GM19240 (cell line): ENCODE results near the gene GOLPH3L.
"Not testable (repeated sequence)": the region's sequence is repeated elsewhere in the genome, so short reads cannot be mapped to it uniquely, and the experiment has no call there.

ENCODE experiments used
- DNase-seq: peaks from one replicate; pipeline ENCODE4 v3.0.0; 2011; ENCODE audit warnings: low spot score; ENCODE audit not compliant: insufficient read length

Gene GOLPH3L

DNA sequence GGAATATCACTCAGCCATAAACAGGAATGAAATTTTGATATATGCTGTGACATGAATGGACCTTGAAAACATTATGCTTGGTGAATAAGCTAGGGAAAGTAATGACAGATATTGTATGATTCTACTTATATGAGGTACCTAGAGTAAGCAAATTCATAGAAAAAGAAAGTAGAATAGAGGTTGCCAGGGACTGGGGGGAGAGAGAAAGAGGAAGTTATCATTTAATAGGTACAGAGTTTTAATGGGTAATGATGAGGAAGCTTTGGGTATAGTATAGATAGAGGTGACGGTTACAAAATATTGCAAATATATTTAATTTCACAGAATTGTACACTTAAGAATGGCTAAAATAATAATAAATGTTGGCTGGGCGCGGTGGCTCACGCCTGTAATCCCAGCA is 36.4 kb downstream of the GOLPH3L start:
- DNase-seq = no peak

DNA sequence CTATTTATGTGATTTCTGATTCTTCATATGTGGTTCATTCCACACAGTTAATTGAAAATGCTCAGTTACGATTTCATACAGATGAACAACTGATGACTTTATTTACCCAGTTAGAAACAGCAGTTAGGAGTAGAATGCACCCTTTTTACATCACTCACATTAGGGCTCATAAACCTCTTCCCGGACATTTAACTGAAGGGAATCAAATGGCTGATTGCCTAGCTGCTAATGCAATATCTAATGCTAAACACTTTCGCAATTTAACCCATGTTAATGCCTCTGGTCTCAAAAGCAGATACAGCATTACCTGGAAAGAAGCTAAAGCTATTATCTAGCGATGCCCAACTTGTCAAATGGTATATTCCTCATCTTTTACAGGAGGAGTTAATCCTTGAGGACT is 39.9 kb downstream of the GOLPH3L start:
- not testable (repeated sequence) for DNase-seq

DNA sequence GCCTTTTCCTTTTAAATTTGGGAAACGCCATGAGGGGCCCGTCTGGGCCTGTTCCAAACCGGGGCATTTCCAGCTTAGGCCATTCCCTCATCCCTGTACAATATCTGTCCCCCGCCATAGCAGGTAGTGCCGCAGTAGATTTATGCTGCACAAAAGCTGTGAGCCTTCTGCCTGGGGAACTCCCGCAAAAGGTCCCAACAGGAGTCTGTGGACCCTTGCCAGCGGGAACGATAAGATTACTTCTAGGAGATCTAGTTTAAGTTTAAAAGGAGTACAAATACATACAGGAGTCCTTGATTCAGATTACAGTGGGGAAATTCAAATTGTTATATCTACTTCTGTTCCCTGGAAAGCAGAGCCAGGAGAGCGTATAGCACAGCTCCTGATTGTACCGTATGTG is 42.3 kb downstream of the GOLPH3L start:
- not testable (repeated sequence) for DNase-seq

DNA sequence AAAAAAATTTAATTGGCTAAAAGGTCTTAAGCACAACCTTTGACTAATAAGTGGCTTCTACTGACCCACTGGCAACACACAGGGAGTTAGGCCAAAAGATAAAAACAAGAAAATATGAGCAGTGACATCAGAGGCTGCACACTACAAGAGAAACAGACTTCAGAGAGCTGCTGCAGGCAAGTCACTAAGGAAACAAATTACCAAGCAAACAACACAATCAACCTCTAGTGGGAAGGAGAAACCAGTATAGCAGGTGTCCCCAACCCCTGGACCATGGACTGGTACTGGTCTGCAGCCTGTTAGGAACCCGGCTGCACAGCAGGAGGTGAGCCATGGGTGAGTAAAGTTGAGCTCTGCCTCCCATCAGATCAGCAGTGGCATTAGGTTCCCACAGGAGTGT is 46.8 kb downstream of the GOLPH3L start:
- no peak for DNase-seq

DNA sequence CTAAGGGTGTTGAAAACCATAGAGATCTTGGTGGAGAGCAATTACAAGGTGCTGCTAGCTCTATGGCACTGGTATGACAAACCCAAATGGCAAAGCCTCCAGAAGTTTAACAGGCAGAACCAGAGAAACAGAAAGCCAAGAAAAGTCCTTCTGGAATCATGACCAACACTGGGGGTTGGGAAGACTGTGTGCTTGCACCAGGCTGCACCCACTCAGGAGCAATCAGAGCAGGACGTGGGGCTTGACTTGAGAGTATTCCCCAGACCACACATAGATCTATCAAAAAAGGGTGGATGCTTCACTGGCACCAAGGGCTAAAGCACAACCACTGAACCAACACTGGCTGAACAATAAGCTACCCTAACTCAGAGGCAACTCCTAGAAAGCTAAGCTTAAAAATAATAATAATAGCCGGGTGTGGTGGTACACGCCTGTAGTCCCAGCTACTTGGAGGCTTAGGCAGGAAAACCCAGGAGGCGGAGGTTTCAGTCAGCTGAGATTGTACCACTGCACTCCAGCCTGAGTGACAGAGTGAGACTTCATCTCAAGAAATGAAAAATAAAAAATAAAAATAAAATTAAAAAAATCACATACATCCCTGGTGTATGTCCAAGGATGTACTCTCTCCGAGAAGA is 47.4 kb downstream of the GOLPH3L start:
- DNase-seq = no peak

DNA sequence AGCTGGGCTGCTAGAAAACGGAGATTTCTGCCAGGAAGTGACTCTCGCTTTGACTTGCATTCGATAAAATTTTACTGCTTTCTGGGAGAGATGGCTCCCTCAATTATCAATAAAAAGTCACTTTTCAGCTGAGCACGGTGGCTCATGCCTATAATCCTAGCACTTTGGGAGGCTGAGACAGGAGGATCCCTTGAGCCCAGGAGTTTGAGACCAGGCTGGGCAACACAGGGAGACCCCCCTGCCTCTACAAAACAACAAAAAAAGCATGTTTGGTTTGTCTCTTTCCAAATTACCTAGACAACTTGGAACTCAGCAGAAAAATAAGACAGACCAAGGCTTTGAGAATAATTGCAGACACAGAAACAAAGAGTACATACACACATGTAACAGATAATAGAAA is 54.7 kb downstream of the GOLPH3L start:
- DNase-seq = no peak

DNA sequence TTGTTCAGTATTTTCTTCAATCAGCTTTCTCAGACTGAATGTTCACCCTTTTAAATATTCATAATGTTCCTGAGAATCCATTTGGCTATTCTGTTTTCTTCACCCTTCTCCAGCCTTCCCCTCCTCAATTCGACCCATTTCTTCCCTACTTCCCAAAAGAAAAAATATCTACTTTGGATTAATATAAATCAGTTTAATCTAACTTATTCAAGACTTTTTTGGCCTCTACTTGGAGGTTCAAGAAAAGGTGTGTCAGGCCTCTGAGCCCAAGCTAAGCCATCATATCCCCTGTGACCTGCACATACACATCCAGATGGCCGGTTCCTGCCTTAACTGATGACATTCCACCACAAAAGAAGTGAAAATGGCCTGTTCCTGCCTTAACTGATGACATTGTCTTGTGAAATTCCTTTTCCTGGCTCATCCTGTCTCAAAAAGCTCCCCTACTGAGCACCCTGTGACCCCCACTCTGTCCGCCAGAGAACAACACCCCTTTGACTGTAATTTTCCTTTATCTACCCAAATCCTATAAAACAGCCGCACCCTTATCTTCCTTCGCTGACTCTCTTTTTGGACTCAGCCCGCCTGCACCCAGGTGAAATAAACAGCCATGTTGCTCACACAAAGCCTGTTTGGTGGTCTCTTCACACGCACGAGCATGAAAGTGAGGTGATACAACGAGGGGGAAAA is 55.7 kb downstream of the GOLPH3L start:
- DNase-seq = not testable (repeated sequence)

DNA sequence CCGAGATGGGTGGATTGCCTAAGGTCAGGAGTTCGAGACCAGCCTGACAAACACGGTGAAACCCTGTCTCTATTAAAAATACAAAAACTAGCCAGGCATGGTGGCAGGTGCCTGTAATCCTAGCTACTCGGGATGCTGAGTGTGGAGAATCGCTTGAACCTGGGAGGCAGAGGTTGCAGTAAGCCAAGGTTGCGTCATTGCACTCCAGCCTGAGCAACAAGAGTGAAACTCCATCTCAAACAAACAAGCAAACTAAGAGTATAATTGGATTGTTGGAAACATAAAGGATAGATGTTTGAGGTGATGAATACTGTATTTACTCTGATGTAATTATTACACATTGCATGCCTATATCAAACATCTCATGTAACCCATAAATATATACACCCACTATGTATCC is 58.5 kb downstream of the GOLPH3L start:
- DNase-seq = not testable (repeated sequence)

DNA sequence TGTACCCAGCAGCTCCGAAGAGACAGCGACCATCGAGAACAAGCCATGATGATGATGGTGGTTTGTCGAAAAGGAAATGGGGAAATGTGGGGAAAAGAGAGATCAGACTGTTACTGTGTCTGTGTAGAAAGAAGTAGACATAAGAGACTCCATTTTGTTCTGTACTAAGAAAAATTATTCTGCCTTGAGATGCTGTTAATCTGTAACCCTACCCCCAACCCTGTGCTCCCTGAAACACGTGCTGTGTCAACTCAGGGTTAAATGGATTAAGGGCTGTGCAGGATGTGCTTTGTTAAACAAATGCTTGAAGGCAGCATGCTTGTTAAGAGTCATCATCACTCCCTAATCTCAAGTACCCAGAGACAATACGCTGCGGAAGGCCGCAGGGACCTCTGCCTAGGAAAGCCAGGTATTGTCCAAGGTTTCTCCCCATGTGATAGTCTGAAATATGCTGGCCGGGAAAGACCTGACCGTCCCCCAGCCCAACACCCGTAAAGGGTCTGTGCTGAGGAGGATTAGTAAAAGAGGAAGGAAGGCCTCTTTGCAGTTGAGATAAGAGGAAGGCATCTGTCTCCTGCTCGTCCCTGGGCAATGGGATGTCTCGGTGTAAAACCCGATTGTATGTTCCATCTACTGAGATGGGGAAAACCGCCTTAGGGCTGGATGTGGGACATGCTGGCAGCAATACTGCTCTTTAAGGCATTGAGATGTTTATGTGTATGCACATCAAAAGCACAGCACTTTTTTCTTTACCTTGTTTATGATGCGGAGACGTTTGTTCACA is 61.9 kb downstream of the GOLPH3L start:
- DNase-seq = not testable (repeated sequence)

DNA sequence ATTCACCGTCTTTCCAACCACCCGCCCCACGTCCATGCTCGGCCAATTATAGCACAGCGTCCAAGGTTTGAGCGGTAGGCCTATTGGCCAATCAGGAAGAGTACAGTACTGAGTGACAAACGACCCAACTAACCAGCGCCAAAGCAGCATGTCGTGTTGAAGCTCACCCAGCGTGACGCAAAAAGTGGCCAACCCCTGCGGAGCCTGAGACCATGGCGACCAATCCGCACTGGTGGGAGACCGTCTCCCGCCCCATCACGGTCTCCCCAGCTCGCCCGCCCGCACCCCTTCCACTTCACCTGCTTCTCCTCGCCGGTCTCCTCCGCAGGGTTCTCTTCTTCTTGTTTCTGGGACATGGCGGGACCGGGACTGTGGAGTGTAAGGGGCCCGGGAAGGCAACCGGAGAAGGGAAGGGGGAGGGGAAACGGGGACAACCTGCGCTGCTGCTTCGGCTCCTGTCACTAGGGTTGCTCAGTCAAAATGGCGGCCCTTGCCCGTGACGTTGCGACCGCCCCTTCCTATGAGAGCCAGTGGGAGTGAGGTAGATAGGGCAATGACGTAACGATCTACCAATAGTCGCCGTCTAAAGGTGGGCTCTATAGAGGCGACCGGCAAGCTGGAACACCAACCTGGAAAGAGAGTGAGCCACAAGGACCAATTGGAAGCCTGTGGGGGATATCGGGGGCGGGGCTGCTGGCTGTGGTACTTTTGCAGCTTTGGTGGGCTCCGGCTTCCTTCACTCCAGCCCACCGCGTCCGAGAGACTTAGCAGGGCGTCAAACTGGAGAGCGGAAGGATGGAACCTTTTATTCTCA is 67.6 kb downstream of the GOLPH3L start, which contains the start of gene ENSA:
Gene ENSA, minus strand, starts transcription at position 498 of the 814 bp plus-strand sequence. Its CDS starts 142 bp downstream, at position 356.
- DNase-seq = peak; percentile 75

DNA sequence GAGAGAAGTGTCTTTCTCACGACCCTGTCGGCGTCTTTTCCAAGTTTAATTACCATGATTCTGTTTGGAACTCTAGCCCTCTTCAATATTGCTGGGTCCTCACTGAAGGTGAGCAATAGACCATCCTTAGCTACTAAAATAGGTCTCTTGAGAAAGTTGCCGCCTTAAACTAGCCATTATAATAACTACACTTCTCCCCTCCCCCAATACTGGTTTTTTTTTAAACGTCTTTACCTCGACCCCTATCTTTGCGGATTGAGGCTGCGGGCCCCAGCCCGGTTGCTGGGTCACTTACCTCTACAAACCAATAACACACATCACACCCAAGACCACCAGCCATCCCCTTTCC is 68.2 kb downstream of the GOLPH3L start:
- no peak for DNase-seq

DNA sequence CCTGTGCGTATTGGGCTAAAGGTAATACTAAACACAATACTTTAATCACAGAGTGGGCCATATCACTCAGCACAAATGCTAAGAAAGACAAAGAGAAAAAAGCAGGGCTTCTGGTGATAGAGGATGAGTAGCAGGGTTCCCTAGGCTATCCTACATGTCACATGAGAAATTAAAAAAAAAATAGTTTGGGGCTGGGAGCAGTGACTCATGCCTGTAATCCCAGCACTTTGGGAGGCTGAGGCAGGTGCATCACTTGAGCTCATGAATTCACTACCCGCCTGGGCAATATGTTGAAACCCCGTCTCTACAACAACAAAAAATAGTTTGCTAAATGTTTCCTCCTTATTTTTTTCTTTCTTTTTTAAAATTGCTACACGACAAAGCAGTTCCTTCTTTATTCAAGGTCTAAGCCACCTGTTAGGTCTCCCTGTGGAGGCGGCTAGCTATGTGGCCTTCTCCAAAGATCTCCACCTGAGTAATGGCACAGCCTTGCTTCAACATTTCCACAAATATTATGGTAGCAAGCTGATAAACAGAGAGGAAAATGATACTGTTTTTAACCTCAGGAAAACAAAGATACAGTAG is 69.0 kb downstream of the GOLPH3L start:
- DNase-seq = no peak

DNA sequence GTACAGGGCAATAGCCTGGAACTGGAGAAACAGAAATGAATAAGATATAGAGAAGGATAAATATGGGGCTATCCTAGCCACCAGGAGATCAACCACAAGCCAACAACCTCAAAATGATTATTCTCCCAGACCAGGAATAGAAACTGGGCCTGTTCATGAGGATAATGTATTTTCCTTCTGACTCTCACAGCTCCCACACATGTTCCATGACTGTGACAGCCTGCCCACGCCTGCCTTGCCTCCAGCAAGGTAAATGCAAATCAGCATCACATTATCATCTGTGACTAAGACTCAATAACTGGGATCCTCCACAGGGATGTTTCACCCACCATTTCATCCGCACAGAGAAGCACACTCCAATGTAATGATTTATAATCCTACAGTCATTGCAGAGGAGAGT is 70.8 kb downstream of the GOLPH3L start:
- no peak for DNase-seq

DNA sequence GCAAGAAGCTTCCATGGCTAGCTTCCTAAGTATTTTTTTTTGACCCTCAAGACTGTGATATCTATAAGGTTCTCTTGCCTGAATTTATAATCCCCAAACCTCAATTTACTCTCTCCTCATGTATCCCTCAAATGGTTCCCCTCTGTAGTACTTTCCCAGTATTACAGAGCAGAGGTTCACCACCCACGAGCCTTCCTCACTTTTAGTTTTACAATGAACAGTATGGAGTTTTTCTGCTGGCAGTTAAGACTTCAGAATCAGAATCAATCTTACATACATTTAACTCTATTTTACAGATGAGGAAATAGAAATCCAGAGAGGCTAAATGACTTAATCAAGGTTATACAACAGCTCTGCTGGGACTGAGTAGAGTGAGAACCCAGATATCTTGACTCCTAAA is 72.4 kb downstream of the GOLPH3L start:
- not testable (repeated sequence) for DNase-seq

DNA sequence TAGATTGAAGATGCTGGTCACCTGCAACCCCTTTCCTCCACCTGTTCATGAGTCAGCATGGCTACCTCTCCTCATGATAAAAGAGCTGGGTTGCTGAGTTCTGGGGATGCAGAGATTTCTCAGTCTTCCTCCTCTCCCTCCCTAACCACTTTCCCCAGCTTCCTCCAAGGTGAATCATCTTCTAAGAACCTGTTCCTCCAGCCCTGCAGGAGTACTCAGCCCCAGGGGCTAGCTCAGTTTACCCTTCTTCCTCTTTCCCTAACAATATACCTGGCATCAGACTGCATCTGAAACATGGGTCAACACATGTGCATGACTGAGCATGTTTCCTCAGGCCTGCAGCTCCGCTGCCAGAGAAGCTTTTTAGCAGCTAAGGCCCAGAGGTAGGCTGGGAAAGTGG is 72.8 kb downstream of the GOLPH3L start:
- not testable (repeated sequence) for DNase-seq

DNA sequence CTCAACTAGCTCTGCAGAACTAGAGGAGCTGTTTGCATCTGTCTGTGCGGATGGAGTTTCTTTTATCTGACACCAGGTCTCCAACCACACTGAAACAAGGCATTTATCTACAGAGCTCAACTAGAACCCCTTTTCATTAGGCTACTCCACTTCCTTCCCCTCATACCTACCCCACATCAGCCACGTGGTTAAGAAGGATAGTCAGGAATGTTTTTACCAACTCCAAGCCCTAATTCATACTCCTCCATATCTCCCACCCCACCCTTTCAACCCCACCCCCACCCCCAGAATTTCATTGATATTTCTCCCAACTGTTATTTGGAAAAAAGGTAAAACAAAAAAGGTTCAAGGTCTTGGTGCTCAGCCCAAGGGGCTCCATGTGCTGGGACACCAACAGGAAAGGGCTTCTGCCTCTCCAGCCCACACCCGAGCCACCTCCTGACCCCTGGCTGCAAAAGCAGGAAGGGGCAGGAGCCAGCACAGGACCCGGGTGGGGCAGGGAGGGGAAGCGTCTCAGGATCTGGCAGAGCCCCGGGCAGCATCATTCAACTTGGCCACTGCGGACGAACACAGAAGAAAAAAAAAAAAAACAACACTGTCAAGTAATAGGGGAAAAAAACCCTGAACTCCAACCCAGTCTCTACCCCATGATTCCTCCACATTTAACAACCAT is 74.5 kb downstream of the GOLPH3L start:
- no peak for DNase-seq

DNA sequence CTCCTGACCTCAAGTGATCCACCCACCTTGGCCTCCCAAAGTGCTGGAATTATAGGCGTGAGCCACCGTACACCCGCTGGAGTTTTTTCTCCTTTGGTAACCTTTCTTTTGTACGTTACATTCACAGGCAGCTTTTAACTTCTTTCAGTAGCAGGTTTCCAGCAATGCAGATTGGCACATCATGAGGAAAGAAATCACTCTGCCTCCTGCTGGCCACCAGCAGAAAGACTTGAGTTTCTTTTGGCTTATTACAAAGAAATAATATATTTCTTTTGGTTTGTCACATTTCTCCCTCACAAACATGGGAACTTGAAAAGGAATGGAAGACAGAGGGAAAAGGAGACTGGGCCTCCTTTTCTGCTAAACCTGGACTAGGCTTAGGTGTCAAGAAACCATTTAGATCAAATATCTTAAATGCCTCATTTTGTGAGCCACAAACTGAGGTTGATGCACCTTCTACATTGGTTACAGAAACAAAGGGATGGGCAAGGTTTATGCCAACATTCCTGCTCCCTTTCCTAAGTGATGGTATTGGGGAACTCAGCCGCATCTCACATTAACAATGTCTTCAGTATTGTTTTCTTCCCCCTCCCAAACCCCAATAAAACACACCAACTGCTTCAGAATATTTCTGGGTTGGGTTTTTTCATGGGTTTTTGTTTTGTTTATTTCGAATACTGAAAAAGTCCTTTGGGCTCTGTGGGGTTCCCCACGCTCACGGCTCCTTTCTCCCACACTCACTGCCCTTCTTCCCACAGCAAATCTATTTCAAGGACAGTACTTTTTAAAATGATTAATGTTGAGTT is 75.3 kb downstream of the GOLPH3L start:
- no peak for DNase-seq

DNA sequence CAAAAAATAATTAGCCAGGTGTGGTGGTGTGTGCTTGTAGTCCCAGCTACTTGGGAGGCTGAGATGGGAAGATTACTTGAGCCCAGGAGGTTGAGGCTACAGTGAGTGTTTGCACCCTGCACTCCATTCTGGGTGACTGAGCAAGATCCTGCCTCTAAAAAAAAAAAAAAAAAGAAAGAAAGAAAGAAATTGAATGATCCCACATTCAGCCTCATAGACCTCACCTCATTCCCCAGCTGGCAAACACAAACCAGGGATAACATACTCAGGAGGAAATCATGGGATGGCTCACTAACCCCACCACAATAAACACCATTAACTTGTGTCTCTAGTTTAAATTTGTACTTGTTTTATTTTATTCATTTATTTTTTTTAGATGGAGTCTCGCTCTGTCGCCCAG is 76.0 kb downstream of the GOLPH3L start:
- DNase-seq = no peak

DNA sequence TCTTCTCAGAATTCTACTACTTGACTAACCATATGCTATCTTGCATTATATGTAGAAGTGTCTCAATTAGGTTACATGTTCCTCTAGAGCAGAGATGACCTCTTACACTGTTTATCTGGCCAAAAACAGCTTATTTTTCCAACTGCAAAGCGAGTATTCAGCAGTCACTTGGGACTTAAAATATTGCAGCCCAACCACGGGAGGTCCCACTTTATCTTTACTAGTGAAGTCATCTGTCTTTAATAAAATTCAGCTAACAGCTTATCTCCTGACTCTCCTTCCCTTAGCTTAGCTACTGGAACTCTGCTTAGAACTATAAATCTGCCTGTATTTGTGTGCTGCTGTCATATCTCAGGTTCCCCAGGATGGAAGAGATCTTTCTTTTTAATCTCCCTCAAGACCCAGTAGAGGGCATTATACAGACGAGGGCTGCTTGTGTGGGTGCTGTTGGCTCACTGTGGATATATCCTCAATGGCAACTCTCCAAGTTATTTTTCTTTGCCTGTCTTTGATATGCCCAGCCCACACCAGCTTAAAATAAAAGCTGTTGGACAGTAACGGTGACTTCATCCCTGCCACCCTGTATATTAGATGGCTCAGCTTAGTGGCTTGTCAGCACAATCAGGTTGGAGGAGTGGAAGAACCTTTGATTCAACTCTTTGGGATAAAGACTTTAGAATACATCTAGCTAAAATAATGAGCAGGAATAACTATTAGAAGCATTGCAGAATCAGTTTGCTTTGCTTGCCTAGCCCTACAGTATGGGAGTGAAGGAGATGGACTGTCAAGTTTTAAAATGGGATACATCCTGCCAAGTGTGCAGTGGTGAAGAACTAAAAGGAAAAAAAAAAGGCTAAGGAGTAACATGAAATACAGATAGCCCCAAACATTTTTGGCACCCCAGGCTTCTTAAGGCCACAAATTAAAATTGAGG is 77.1 kb downstream of the GOLPH3L start:
- DNase-seq = no peak
